ENCODE data around the gene NCAPG. TPM values are rescaled to one million over a fixed set of nuclear protein-coding genes. Genes with fewer than 3 reads are reported as not detected.

The NCAPG gene
- total and polyA plus RNA-seq, 8 donors = 3.0 to 47.7 (median 23.5) TPM

- Histone ChIP-seq H3K27me3 (no peaks in the 10 kb centered on the region), H3K4me1 (no peaks in the 10 kb centered on the region), H3K4me3 (no peak overlapping the region), H3K27ac (no peak overlapping the region), H3K9me3 (peaks cover 0 to 6% of the 10 kb centered on the region in 2 donors), H3K36me3 (no peaks in the 10 kb centered on the region)
- no peak for TF ChIP-seq CTCF (IDR thresholded peaks at IDR 0.05)
- no peak for ATAC-seq
- DNase-seq = no peak
- intact Hi-C loops (cut with DNase I) = no loop called here
These were observed 39.9 kb upstream of the NCAPG start for GRCh38 chr4:17770845-17771244.

GRCh38 chr4:17771284-17771908, 39.4 kb upstream of the NCAPG start:
- DNase-seq (peak in 1 of 4 donors; percentile 49), ATAC-seq (peak; percentile 81)
- no peak for TF ChIP-seq CTCF (IDR thresholded peaks at IDR 0.05)
- H3K4me1 ChIP-seq = no peaks in the 10 kb centered on the region
- no peaks in the 10 kb centered on the region for H3K36me3 ChIP-seq
- H3K4me3 ChIP-seq = no peak overlapping the region
- intact Hi-C loops (cut with DNase I) = no loop called here
- peaks cover 0 to 6% of the 10 kb centered on the region in 2 donors for H3K9me3 ChIP-seq
- H3K27ac ChIP-seq = no peak overlapping the region
- no peaks in the 10 kb centered on the region for H3K27me3 ChIP-seq

- peak in 1 of 4 donors; percentile 45 for DNase-seq
- intact Hi-C loops (cut with DNase I) = no loop called here
- no peaks in the 10 kb centered on the region for H3K27me3 ChIP-seq
- H3K9me3 ChIP-seq = no peaks in the 10 kb centered on the region
- no peaks in the 10 kb centered on the region for H3K36me3 ChIP-seq
- no peak for TF ChIP-seq CTCF (IDR thresholded peaks at IDR 0.05)
- H3K27ac ChIP-seq = no peak overlapping the region
- ATAC-seq = no peak
- no peak overlapping the region for H3K4me3 ChIP-seq
- H3K4me1 ChIP-seq = no peaks in the 10 kb centered on the region
These were observed 37.6 kb upstream of the NCAPG start for GRCh38 chr4:17773135-17773698.

GRCh38 chr4:17778431-17778830, 32.3 kb upstream of the NCAPG start:
- TF ChIP-seq CTCF (IDR thresholded peaks at IDR 0.05) = no peak
- Histone ChIP-seq H3K4me1 (peaks cover 6 to 13% of the 10 kb centered on the region in 2 donors), H3K27me3 (peaks cover 23 to 45% of the 10 kb centered on the region in 2 donors), H3K27ac (no peak overlapping the region), H3K36me3 (no peaks in the 10 kb centered on the region), H3K4me3 (no peak overlapping the region), H3K9me3 (no peaks in the 10 kb centered on the region)
- ATAC-seq = no peak
- DNase-seq = no peak
- intact Hi-C loops (cut with DNase I) = no loop called here

GRCh38 chr4:17780501-17781299, 30.1 kb upstream of the NCAPG start:
- no peaks in the 10 kb centered on the region for H3K9me3 ChIP-seq
- peak; percentile 89 for ATAC-seq
- no peak for TF ChIP-seq CTCF (IDR thresholded peaks at IDR 0.05)
- peaks cover 6 to 13% of the 10 kb centered on the region in 2 donors for H3K4me1 ChIP-seq
- H3K27ac ChIP-seq = no peak overlapping the region
- peak in 1 of 4 donors; percentile 63 for DNase-seq
- H3K36me3 ChIP-seq = no peaks in the 10 kb centered on the region
- intact Hi-C loops (cut with DNase I) = no loop called here
- peak overlapping the region; percentile 16 to 27 for H3K4me3 ChIP-seq
- H3K27me3 ChIP-seq = peaks cover 23 to 46% of the 10 kb centered on the region in 2 donors
